ENCODE measurements around the gene SKAP1. TPM values are rescaled to one million over a fixed set of nuclear protein-coding genes. Genes with fewer than 3 reads are reported as not detected.

SKAP1 gene
- total and polyA plus RNA-seq, 2 experiments from 2014 or later: 0.27 TPM; not detected in 1

DNA sequence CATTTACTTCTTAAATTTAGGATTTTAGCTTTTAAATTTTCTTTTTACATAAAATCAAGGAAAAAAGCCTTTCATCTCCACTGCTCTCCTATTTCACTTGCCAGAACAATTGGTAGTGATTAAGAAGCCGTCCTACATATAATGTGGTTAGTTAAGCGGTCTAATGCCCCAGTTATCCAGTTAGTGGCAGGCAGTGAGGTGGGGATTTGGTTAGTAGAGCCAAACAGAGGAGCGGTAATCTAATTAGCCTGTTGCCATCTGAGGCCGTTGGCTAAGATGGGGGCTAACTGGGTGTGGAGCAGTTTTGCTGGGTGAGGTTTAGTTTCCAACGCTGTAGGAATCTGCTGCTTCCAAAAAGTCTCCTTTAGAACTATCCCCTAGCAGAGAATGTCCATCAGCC lies 300.0 kb downstream of the SKAP1 start (continued):
- TF ChIP-seq, protein P1, sequence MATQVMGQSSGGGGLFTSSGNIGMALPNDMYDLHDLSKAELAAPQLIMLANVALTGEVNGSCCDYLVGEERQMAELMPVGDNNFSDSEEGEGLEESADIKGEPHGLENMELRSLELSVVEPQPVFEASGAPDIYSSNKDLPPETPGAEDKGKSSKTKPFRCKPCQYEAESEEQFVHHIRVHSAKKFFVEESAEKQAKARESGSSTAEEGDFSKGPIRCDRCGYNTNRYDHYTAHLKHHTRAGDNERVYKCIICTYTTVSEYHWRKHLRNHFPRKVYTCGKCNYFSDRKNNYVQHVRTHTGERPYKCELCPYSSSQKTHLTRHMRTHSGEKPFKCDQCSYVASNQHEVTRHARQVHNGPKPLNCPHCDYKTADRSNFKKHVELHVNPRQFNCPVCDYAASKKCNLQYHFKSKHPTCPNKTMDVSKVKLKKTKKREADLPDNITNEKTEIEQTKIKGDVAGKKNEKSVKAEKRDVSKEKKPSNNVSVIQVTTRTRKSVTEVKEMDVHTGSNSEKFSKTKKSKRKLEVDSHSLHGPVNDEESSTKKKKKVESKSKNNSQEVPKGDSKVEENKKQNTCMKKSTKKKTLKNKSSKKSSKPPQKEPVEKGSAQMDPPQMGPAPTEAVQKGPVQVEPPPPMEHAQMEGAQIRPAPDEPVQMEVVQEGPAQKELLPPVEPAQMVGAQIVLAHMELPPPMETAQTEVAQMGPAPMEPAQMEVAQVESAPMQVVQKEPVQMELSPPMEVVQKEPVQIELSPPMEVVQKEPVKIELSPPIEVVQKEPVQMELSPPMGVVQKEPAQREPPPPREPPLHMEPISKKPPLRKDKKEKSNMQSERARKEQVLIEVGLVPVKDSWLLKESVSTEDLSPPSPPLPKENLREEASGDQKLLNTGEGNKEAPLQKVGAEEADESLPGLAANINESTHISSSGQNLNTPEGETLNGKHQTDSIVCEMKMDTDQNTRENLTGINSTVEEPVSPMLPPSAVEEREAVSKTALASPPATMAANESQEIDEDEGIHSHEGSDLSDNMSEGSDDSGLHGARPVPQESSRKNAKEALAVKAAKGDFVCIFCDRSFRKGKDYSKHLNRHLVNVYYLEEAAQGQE (IDR thresholded peaks at IDR 0.05; ENCODE audit: unreplicated experiment): no peak
- TF ChIP-seq EZH2phosphoT487 (IDR thresholded peaks at IDR 0.05; ENCODE audit: unreplicated experiment): no peak

DNA sequence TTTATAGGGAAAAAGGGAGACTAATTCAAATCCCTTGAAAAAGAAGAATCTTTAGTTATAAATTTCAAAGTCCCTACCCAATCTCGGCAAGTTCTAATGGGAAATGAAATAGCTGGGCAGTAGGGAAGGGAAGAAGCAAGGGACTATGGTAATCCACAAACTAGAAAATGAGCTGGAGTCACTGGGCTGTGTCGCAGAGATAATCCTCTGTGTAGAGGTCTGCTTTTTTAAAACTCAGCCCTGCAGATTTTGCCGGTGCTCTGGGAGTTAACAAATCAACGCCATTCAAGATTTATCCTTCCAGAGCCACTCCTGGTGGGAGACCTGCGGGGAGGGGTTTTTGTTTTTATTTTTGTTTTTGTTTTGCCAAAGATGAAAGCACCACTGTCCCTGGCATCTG lies 301.6 kb downstream of the SKAP1 start:
- peaks cover 8% of the 10 kb centered on the region for H3K27me3 Mint-ChIP-seq (ENCODE audit: insufficient read depth, low read depth, poor library complexity)
- Histone ChIP-seq H4K20me1 (replicated peaks; ENCODE audit: insufficient read depth) (no peaks in the 10 kb centered on the region), H3K4me2 (no peak overlapping the region), H3K27ac (ENCODE audit: low read depth) (no peak overlapping the region), H3K4me3 (no peak overlapping the region), H3K79me2 (replicated peaks; ENCODE audit: insufficient read depth) (no peaks in the 10 kb centered on the region), H3K4me1 (ENCODE audit: insufficient read depth) (peaks cover 10% of the 10 kb centered on the region), H3K36me3 (ENCODE audit: insufficient read depth) (peaks cover 2% of the 10 kb centered on the region; the same call in 1 of the 2 replicates), H3F3A (replicated peaks; ENCODE audit: low read depth) (no peaks in the 10 kb centered on the region), H2AFZ (no peak overlapping the region), H3K27me3 (ENCODE audit: insufficient read depth) (no peaks in the 10 kb centered on the region), H3K9me2 (ENCODE audit: insufficient read depth) (no peaks in the 10 kb centered on the region)
- H3K4me1 Mint-ChIP-seq: peaks cover 10% of the 10 kb centered on the region; the same call in 2 of the 3 replicates
- H3K4me3 Mint-ChIP-seq: no peak overlapping the region
- no peak for ATAC-seq
- no peak overlapping the region for H3K27ac Mint-ChIP-seq
- TF ChIP-seq JUNB (IDR thresholded peaks at IDR 0.05; ENCODE audit: unreplicated experiment) (no peak), ZNF114 (CRISPR knock-in tag; IDR thresholded peaks at IDR 0.05) (no peak), ZNF331 (CRISPR knock-in tag; IDR thresholded peaks at IDR 0.05; ENCODE audit: low read depth) (no peak)
- no peaks in the 10 kb centered on the region for H3K9me3 Mint-ChIP-seq
- H3K36me3 Mint-ChIP-seq (ENCODE audit: low read depth): peaks cover under 1% of the 10 kb centered on the region; the same call in 1 of the 3 replicates
- DNase-seq (ENCODE audit: low spot score): no peak

DNA sequence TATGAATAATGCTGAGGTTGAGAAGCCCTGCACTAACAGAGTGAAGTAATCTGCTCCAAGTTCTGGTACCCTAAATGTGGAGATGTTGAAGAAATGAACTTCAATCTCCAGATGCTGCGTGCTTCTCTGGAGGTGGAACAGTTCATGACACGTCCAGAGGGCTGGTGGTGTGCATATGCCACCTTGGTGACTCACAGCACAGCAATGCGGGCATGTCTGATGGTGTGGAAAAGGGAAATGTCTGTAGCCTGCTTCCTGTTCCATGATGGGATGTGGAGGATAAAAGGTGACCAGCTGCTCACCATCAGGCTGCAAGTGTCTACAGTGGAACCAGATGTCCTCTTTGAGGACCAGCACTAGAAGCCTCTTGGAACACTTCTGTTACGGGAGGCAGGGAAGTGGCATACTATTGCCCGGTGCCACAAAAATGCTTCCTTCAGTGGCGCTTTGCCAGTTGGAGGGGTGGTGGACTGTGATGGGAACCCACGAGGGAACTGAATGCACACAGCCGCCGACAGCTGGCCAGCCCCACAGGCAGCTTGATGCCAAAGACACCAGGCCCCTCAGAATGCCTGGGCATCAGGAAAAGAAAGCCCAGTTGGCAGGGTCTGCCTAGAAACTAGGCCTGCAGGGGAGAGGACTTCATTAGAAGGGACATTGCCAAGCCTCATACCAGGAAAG lies 302.5 kb downstream of the SKAP1 start:
- Histone ChIP-seq H3K4me1 (ENCODE audit: insufficient read depth) (peaks cover 10% of the 10 kb centered on the region), H2AFZ (no peak overlapping the region), H4K20me1 (replicated peaks; ENCODE audit: insufficient read depth) (0 out of 2 replicates have a peak, but pooled peaks cover 1% of the 10 kb centered on the region), H3K36me3 (ENCODE audit: insufficient read depth) (peaks cover 2% of the 10 kb centered on the region; the same call in 1 of the 2 replicates), H3K27ac (ENCODE audit: low read depth) (no peak overlapping the region), H3K4me2 (no peak overlapping the region), H3K9me2 (ENCODE audit: insufficient read depth) (no peaks in the 10 kb centered on the region), H3K79me2 (replicated peaks; ENCODE audit: insufficient read depth) (no peaks in the 10 kb centered on the region), H3K27me3 (ENCODE audit: insufficient read depth) (no peaks in the 10 kb centered on the region), H3K4me3 (no peak overlapping the region), H3F3A (replicated peaks; ENCODE audit: low read depth) (peaks cover 4% of the 10 kb centered on the region; the same call in 1 of the 2 replicates)
- Mint-ChIP-seq H3K36me3 (ENCODE audit: low read depth) (peaks cover 7% of the 10 kb centered on the region), H3K4me3 (no peak overlapping the region), H3K27me3 (ENCODE audit: insufficient read depth, low read depth, poor library complexity) (peaks cover 8% of the 10 kb centered on the region), H3K27ac (no peak overlapping the region), H3K4me1 (peaks cover 13% of the 10 kb centered on the region), H3K9me3 (no peaks in the 10 kb centered on the region)
- DNase-seq (ENCODE audit: low spot score) (no peak), ATAC-seq (no peak)
- no peak for TF ChIP-seq EZH2 (IDR thresholded peaks at IDR 0.05; ENCODE audit: low read depth, unreplicated experiment)
- TF ChIP-seq ZNF114 (CRISPR knock-in tag; IDR thresholded peaks at IDR 0.05): no peak
- no peak for TF ChIP-seq NANOG (IDR thresholded peaks at IDR 0.05; ENCODE audit: borderline replicate concordance)
- TF ChIP-seq, protein P2, sequence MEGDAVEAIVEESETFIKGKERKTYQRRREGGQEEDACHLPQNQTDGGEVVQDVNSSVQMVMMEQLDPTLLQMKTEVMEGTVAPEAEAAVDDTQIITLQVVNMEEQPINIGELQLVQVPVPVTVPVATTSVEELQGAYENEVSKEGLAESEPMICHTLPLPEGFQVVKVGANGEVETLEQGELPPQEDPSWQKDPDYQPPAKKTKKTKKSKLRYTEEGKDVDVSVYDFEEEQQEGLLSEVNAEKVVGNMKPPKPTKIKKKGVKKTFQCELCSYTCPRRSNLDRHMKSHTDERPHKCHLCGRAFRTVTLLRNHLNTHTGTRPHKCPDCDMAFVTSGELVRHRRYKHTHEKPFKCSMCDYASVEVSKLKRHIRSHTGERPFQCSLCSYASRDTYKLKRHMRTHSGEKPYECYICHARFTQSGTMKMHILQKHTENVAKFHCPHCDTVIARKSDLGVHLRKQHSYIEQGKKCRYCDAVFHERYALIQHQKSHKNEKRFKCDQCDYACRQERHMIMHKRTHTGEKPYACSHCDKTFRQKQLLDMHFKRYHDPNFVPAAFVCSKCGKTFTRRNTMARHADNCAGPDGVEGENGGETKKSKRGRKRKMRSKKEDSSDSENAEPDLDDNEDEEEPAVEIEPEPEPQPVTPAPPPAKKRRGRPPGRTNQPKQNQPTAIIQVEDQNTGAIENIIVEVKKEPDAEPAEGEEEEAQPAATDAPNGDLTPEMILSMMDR (conservative IDR thresholded peaks at IDR 0.05; ENCODE audit: low read depth in 2 of 2): no peak
- no peak for TF ChIP-seq STAT1 (IDR thresholded peaks at IDR 0.05; ENCODE audit: unreplicated experiment)
- TF ChIP-seq CREB1 (CRISPR knock-in tag; IDR thresholded peaks at IDR 0.05; ENCODE audit: low read depth): no peak

All from GM23338 (cell line).